ENCODE measurements around the gene CACNB2. TPM values are rescaled to one million over a fixed set of nuclear protein-coding genes. Genes with fewer than 3 reads are reported as not detected.

CACNB2 gene
- total and polyA plus RNA-seq, 10 of the 15 experiments (the other 5 are each of a cell fraction or from before 2014, with no cell fraction given), result 0.62 to 8.1 (median 1.2) TPM

DNA sequence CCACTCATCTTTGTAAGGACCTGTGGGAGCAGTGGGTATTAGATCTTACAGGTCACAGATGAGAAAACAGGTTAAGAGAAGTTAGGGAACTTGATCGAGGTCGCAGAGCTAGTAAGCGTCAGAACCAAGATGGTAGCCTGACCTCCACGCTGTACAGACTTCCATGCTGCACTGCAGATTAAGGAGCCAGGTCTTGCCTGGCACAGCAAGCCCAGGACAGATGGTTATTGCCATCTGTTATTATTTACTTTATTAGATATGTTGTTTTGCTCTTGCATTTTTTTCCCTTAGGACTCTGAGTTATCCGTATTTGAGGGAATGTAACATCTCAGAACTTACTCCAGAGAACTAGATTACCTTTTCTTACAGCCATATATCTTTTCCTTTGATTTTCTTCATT is 363.9 kb downstream of the CACNB2 start:
- Histone ChIP-seq H3K4me2 (ENCODE audit: control insufficient read depth, insufficient read depth) (no peak overlapping the region), H3K27ac (ENCODE audit: control insufficient read depth, insufficient read depth) (no peak overlapping the region), H4K20me1 (ENCODE audit: control insufficient read depth, insufficient read depth) (no peaks in the 10 kb centered on the region), H3K9ac (ENCODE audit: control insufficient read depth, insufficient read depth, low read length) (no peak overlapping the region), H3K27me3 (replicated peaks in 1 of 2; ENCODE audit: control insufficient read depth in 2 of 2, insufficient read depth in 2 of 2, low read length in 1 of 2) (no peaks in the 10 kb centered on the region), H3K36me3 (ENCODE audit: control insufficient read depth in 2 of 2, insufficient read depth in 2 of 2, low read length in 1 of 2) (no peaks in the 10 kb centered on the region), H3K9me3 (replicated peaks; ENCODE audit: control insufficient read depth, insufficient read depth, low read length) (no peaks in the 10 kb centered on the region), H3K79me2 (ENCODE audit: control insufficient read depth, insufficient read depth, low read length) (no peaks in the 10 kb centered on the region), H2AFZ (ENCODE audit: control insufficient read depth, low read depth, low read length) (no peak overlapping the region), H3K4me3 (no peak overlapping the region), H3K4me1 (ENCODE audit: control insufficient read depth, insufficient read depth, low read length) (peaks cover 3% of the 10 kb centered on the region; the same call in 1 of the 2 replicates)
- TF ChIP-seq MTA3 (IDR thresholded peaks at IDR 0.05; ENCODE audit: borderline replicate concordance, low read length) (no peak), MYC (IDR thresholded peaks at IDR 0.05; ENCODE audit: insufficient read depth, insufficient read length, insufficient replicate concordance, low read length, severe bottlenecking) (no peak), EED (IDR thresholded peaks at IDR 0.05; ENCODE audit: low read depth) (no peak), SUZ12 (IDR thresholded peaks at IDR 0.05; ENCODE audit: unreplicated experiment) (no peak), RFX5 (IDR thresholded peaks at IDR 0.05; ENCODE audit: low read depth, low read length) (no peak), YBX1 (IDR thresholded peaks at IDR 0.05) (no peak), DPF2 (IDR thresholded peaks at IDR 0.05) (no peak), EP300 (IDR thresholded peaks at IDR 0.05; ENCODE audit: borderline replicate concordance in 1 of 2, control insufficient read depth in 1 of 2, low read depth in 2 of 2, low read length in 2 of 2) (no peak)
- TF ChIP-seq, protein P1, sequence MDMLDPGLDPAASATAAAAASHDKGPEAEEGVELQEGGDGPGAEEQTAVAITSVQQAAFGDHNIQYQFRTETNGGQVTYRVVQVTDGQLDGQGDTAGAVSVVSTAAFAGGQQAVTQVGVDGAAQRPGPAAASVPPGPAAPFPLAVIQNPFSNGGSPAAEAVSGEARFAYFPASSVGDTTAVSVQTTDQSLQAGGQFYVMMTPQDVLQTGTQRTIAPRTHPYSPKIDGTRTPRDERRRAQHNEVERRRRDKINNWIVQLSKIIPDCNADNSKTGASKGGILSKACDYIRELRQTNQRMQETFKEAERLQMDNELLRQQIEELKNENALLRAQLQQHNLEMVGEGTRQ (IDR thresholded peaks at IDR 0.05; ENCODE audit: borderline replicate concordance, low read depth, low read length), result no peak
- no TSS peak for BruUV-seq (replicated peaks)
- WGBS (ENCODE audit: insufficient coverage, insufficient replicate concordance, low lambda C conversion rate, missing lambda C conversion rate), result 82% methylated on average over 5 of the region's 5 CpGs
- ATAC-seq, result no peak
- intact Hi-C loops (cut with micrococcal nuclease; ENCODE audit: unreplicated experiment) (no loop called here), in situ Hi-C loops (cut with MboI) (no loop called here)
- ChIA-PET SMC1A (ENCODE audit: uncharacterized antibody, unreplicated experiment) (interaction anchor here (2.3 to 5.0 kb wide), 2 partner anchors 81 to 104 kb away, joined by 9 to 21 read pairs; no protein-coding TSS in a partner anchor), POLR2A (interaction anchor here (0.6 kb wide), 1 partner anchor 155 kb away, joined by 4 read pairs; no protein-coding TSS in a partner anchor), CTCF (no interaction called here), RAD21 (ENCODE audit: unreplicated experiment) (no interaction called here)
- no peak for FAIRE-seq
- DNase-seq (ENCODE audit: low read depth, low spot score), result no peak

Measured in GM12878 (cell line).